Activated T-helper 2 cell treated with anti-CD3 and anti-CD28 coated beads, Interferon-gamma antibody, Interleukin-2, Interleukin-4, amounts not matched to agents 10 μg/mL and 5 μg/mL and 100 μg/mL, durations not matched to agents 14 hours and 24 hours and 36 hours (primary cell): ENCODE measurements around the gene SMC1B. TPM values are rescaled to one million over a fixed set of nuclear protein-coding genes. Genes with fewer than 3 reads are reported as not detected.
"Not testable (repeated sequence)": the region's sequence is repeated elsewhere in the genome, so short reads cannot be mapped to it uniquely, and the experiment has no call there.

Experiments used
- DNase-seq: peaks from one replicate; pipeline ENCODE4 v3.0.0; 2021; ENCODE audit warnings: low spot score
- H3K27ac Mint-ChIP-seq: one replicate; pipeline ENCODE4 v1.8.0; 2021; ENCODE audit warnings: mixed read lengths
- H3K27me3 Mint-ChIP-seq: one replicate; pipeline ENCODE4 v1.8.0; 2021; ENCODE audit warnings: low read depth, mixed read lengths
- H3K36me3 Mint-ChIP-seq: one replicate; pipeline ENCODE4 v1.8.0; 2021; ENCODE audit warnings: low read depth, mixed read lengths
- H3K4me1 Mint-ChIP-seq: one replicate; pipeline ENCODE4 v1.8.0; 2021; ENCODE audit warnings: low read depth, mixed read lengths
- H3K4me3 Mint-ChIP-seq: one replicate; pipeline ENCODE4 v1.8.0; 2021; ENCODE audit warnings: low read depth, mild to moderate bottlenecking, moderate library complexity, mixed read lengths
- H3K9me3 Mint-ChIP-seq: one replicate; pipeline ENCODE4 v1.8.0; 2021; ENCODE audit warnings: mixed read lengths
- intact Hi-C: fragments of 100-400 bp; cut with micrococcal nuclease; formaldehyde crosslinking; loops from one replicate; pipeline ENCODE4 v1.15.1; 2023
- total RNA-seq: library from RNA; stranded (reverse); gene quantifications from 2 replicates; pipeline ENCODE4 v1.2.3, GENCODE V29; 2022

Gene SMC1B
- total RNA-seq, 1 donor from 2014 or later: 0.50 TPM

DNA sequence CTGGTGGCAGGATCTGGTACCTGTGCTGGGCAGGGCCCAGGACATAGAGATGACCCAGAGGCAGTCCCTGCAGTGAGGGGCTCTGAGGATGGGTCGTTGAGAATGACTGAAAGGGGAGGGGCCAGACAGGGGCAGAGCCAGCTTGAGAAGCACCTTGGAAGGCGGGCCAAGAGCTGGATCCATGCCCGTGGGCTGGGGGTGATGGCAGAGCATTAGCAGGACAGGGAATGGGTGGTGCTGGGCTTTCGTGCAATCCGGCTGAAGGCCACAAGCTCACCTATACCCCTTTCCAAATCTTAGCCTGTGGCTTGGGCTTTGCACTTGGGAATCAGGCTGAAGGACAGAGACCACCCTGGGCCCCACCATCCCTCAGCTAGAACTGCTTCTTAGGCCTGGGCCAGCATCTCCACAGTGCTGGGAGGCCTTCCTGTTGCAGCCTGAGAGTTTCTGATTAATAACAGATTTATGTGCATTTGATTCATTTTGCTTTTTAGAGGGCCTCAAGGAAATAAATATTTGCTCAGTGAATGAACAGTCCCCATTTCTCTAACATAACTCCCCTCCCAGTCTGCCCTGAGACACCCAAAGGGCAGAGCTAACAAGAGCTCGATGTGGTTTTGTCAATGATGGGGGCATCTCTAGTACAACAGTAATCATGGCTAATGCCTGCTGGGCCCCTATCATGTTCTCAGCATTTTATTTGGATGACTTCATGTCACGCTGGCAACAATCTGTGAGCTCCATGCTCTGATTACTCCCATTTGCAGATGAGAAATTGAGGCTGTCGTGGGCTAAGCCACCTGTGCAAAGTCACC lies 39.4 kb upstream of the SMC1B start:
- H3K27me3 Mint-ChIP-seq: no peaks in the 10 kb centered on the region
- no peaks in the 10 kb centered on the region for H3K9me3 Mint-ChIP-seq
- DNase-seq: no peak
- H3K36me3 Mint-ChIP-seq: no peaks in the 10 kb centered on the region
- H3K27ac Mint-ChIP-seq: no peak overlapping the region
- H3K4me3 Mint-ChIP-seq: no peak overlapping the region
- intact Hi-C loops: no loop called here
- H3K4me1 Mint-ChIP-seq: no peaks in the 10 kb centered on the region

DNA sequence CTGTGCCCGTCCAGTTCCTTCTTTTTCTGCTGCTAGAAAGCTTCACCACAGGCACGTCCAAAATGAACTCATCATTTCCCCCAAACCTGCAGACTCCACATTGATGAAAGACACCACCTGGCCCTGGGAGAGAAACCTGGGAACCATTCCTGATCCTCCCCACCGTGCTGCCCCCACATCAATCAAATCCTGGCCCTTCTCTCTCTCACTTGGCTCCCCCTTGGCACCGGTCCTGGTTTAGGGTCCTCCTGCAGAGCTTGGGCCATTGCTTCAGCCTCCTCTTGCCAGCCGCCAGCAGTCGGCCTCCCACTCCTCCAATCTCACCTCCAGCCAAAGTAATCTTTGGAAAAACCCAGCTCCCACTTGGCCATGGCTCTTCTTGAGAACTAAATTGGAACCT lies 38.6 kb upstream of the SMC1B start:
- Mint-ChIP-seq H3K9me3 (no peaks in the 10 kb centered on the region), H3K27me3 (no peaks in the 10 kb centered on the region), H3K27ac (no peak overlapping the region), H3K4me1 (no peaks in the 10 kb centered on the region), H3K4me3 (no peak overlapping the region), H3K36me3 (no peaks in the 10 kb centered on the region)
- DNase-seq: no peak
- intact Hi-C loops: no loop called here

DNA sequence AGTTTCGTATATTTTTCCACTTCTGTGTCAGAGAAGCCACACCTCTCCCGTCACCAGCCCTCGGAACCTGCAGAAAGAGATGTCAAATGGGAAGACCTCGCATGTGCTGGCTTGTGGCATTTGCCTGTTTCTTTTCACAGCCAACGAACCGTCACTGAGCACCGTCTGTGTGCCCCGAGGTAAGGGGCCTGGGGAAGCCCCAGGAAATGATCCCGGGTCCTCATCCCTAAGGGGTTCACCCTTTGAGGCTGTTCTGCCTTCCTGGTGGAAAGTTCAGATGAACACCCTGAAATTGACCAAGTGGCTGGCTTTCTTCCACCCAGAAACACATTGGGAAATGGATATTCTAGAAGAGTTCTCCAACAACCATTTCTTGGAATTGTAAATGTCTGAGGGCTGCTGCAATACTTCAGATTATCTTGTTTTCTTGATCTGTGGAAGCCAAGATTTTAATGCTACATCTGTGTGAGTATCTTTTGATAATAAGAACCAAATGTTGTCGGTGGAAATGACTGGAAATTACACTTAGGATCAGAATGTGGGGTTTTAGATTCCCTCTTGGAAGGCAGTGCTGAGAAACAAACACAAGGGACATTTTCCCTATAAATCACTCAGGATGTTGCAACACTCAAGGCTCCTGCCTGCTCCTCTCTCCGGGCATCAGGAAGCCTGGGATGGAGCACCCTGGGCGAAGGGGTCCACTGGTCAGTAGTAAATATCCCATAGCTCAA lies 37.7 kb upstream of the SMC1B start:
- H3K27me3 Mint-ChIP-seq: no peaks in the 10 kb centered on the region
- no peak for DNase-seq
- H3K36me3 Mint-ChIP-seq: no peaks in the 10 kb centered on the region
- H3K4me3 Mint-ChIP-seq: no peak overlapping the region
- H3K27ac Mint-ChIP-seq: no peak overlapping the region
- H3K9me3 Mint-ChIP-seq: no peaks in the 10 kb centered on the region
- H3K4me1 Mint-ChIP-seq: no peaks in the 10 kb centered on the region
- intact Hi-C loops: no loop called here

DNA sequence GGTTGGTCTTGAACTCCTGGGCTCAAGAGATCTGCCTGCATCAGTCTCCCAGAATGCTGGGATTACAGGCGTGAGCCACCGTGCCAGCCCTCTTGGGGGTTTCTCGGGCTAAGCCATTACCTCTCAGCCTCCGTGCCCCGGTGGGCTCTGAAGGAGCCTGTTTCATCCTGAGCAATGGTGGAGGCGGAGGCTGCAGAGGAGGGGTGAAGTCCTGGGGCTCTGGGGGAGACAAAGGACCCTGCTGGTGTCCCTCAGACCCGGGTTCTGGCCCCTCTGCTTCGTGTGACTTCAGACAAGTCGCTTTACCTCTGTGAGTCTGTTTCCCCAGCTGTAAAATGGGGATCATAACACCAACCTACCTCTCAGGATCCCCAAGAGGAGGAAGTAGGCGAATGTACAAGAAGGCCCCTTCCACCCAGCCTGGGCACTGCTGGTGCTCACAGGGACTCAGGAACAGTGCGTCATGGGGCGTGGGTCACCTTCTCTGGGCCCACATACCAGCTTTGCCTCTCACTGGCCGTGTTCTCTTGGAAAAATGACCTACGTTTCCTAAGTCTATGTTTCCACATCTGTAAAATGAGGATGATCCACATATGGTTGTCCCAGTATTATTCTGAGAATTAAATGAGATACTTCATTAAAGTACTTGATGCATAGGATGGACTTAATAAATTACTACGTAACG lies 36.8 kb upstream of the SMC1B start:
- intact Hi-C loops: no loop called here
- Mint-ChIP-seq H3K27me3 (no peaks in the 10 kb centered on the region), H3K9me3 (no peaks in the 10 kb centered on the region), H3K4me3 (no peak overlapping the region), H3K27ac (no peak overlapping the region), H3K4me1 (no peaks in the 10 kb centered on the region), H3K36me3 (no peaks in the 10 kb centered on the region)
- no peak for DNase-seq

DNA sequence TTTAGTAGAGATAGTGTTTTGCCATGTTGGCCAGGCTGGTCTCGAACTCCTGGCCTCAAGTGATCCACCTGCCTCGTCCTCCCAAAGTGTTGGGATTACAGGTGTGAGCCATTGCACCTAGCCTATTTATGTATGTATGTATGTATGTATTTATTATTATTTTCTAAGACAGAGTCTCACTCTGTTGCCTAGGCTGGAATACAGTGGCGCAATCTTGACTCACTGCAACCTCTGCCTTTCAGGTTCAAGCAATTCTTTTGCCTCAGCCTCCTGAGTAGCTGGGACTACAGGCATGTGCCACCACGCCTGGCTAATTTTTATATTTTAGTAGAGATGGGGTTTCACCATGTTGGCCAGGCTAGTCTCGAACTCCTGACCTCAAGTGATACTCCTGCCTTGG lies 36.0 kb upstream of the SMC1B start:
- DNase-seq, H3K9me3 Mint-ChIP-seq, H3K27me3 Mint-ChIP-seq, H3K4me3 Mint-ChIP-seq, H3K4me1 Mint-ChIP-seq, H3K36me3 Mint-ChIP-seq, H3K27ac Mint-ChIP-seq: not testable (repeated sequence)
- intact Hi-C loops: loop anchor here (10.0 kb wide), 1 partner anchor 105 kb away; no protein-coding TSS in a partner anchor

DNA sequence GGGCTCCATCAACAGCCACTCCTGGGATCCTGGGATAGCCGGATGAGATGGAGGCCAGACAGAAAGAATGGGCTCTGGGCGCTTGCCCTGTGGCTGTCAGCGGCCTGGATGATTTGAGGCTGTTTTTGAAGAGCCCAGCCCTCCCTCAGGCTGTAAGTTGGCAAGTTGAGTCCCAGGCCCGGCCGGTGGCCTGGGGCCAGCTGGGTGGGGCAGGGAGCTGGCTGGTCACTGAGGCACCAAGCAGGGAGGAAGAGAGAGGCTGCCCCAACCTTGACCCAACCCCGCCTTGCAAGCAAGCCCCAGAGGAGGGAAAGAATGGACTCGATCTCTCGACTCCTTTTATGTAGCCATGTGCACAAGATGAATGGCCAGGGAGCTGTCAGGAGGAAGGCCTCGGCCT lies 35.0 kb upstream of the SMC1B start:
- Mint-ChIP-seq H3K4me1 (no peaks in the 10 kb centered on the region), H3K9me3 (no peaks in the 10 kb centered on the region), H3K27ac (no peak overlapping the region), H3K27me3 (no peaks in the 10 kb centered on the region), H3K36me3 (no peaks in the 10 kb centered on the region), H3K4me3 (no peak overlapping the region)
- DNase-seq: no peak
- intact Hi-C loops: loop anchor here (10.0 kb wide), 1 partner anchor 106 kb away; no protein-coding TSS in a partner anchor

DNA sequence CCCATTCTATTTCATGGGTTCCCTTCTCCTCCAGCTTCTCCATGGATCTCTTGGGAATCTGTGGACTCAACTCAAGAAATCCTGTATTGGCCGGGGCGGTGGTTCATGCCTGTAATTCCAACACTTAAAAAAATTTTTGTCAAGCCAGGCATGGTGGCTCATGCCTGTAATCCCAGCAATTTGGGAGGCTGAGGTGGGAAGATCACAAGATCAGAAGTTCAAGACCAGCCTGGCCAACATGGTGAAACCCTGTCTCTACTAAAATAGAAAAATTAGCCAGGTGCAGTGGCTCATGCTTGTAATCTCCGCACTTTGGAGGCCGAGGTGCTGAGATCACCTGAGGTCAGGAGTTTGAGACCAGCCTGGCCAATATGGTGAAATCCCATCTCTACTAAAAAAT lies 34.2 kb upstream of the SMC1B start:
- H3K4me3 Mint-ChIP-seq, H3K27ac Mint-ChIP-seq, H3K4me1 Mint-ChIP-seq, H3K36me3 Mint-ChIP-seq, H3K27me3 Mint-ChIP-seq, H3K9me3 Mint-ChIP-seq, DNase-seq: not testable (repeated sequence)
- intact Hi-C loops: loop anchor here (10.0 kb wide), 1 partner anchor 107 kb away; no protein-coding TSS in a partner anchor

DNA sequence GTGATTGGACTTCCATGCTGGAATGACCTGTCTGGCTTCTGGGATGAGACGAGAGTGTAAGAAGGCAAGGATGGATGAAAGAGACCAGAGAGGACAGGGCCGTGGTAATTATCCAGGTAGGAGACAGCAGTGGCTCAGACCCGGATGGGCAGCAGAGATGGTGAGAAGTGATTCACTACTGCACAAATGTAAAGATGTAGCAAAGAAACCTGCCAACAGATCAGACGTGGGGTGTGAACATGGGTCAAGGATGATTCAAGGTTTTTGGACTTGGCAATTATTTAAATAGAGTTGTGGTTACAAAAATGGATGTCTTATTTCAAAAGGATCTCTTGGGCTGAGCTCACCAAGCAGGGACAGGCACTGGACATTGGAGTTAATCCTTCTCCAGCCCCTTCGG lies 32.8 kb upstream of the SMC1B start:
- DNase-seq: no peak
- intact Hi-C loops: loop anchor here (10.0 kb wide), 1 partner anchor 109 kb away; no protein-coding TSS in a partner anchor
- Mint-ChIP-seq H3K36me3 (no peaks in the 10 kb centered on the region), H3K27me3 (peaks cover 1% of the 10 kb centered on the region), H3K27ac (no peak overlapping the region), H3K9me3 (no peaks in the 10 kb centered on the region), H3K4me1 (peaks cover 1% of the 10 kb centered on the region), H3K4me3 (no peak overlapping the region)

DNA sequence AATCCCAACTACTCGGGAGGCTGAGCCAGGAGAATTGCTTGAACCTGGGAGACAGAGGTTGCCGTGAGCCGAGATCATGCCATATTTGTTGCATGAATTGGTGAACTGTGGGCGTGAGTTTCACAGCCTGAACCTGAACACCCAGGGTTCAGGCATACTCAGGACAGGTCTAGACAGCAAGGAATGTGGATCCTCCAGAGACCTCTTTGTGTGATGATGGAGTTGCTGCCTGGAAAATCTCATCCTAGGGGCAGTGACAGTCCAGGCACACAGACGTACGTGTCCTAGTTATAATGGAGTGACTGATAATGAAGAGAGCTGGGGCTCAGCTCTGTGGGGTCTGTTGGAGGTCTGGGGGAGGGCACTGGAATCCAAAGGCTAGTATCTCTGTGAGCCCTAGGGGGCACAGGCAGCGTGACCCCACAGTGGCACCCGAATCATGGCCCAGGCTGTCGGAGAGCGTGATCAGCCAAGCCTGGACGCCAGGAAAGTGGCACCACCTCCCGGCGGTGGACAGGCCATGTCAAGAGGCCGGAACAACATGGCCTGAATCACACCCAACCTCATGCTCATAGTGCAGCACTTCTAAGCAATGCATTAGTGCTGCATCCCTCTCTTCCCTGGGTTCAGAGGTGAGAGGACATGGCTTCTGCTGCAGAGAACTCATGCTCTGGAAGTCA lies 31.8 kb upstream of the SMC1B start:
- intact Hi-C loops: loop anchor here (10.0 kb wide), 1 partner anchor 110 kb away; no protein-coding TSS in a partner anchor
- H3K9me3 Mint-ChIP-seq: no peaks in the 10 kb centered on the region
- DNase-seq: no peak
- peaks cover 2% of the 10 kb centered on the region for H3K27me3 Mint-ChIP-seq
- H3K27ac Mint-ChIP-seq: no peak overlapping the region
- no peak overlapping the region for H3K4me3 Mint-ChIP-seq
- no peaks in the 10 kb centered on the region for H3K36me3 Mint-ChIP-seq
- peaks cover 8% of the 10 kb centered on the region for H3K4me1 Mint-ChIP-seq

DNA sequence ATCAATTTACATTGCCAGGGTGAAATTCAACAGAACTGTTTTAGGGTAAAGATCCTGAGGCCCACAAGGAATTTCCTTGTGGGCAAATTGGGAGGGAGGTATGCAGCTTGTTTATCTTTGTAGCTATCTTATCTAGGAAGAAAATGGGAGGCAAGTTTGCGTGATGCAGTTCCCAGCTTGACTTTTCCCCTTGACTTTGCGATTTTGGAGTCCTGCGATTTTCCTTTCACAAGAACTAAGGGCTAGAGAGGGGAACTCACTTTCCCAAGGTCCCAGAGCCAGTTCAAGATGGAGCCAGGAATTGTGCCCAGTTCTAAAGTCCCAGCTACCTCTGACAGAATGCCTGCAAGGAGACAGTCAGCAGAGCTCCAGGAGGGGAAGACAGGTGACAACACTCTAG lies 30.8 kb upstream of the SMC1B start:
- peaks cover 8% of the 10 kb centered on the region for H3K4me1 Mint-ChIP-seq
- H3K27me3 Mint-ChIP-seq: peaks cover 2% of the 10 kb centered on the region
- no peak overlapping the region for H3K4me3 Mint-ChIP-seq
- no peak for DNase-seq
- no peaks in the 10 kb centered on the region for H3K9me3 Mint-ChIP-seq
- intact Hi-C loops: loop anchor here (10.0 kb wide), 1 partner anchor 111 kb away; no protein-coding TSS in a partner anchor
- H3K36me3 Mint-ChIP-seq: no peaks in the 10 kb centered on the region
- H3K27ac Mint-ChIP-seq: no peak overlapping the region

DNA sequence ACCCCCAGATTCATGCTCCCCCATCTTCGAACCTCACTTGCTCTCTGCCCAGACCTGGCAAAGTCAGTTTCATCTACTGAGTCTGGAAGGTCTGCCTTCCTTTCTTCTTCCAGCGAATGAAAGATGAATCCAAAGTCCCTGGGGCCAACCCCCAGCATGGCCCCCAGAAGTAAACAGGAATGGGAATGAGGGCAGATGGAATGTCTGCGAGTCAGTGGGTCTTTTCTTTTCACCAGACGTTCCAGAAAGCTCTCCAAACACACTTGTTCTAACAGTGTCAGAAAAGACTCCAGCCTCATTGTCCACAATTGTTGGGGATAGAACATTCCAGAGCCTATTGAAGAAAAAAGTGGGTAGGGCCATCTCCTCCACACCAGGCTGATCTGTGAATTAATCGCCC lies 28.7 kb upstream of the SMC1B start:
- intact Hi-C loops: loop anchor here (10.0 kb wide), 1 partner anchor 113 kb away; no protein-coding TSS in a partner anchor

DNA sequence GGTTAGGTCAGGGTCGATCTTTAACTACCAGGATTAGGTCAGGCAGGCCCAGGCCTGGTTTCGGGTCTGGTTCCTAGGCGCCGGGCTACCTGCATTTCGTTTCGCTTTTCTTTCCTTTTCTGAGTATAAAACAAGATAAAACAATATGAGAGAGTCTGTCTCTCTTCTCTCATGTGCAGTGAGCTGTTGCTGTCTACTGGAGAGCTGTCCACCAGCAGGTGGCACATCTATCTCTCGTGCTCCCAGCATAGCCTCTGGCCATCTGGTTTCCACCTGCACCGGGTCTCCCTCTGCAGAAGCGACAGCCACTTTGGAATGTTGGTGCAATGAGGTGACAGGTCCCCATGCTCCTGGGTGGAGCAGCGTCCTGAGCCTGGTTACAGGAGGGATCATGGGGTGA lies 27.7 kb upstream of the SMC1B start:
- Mint-ChIP-seq H3K4me3 (no peak overlapping the region), H3K27me3 (peaks cover 2% of the 10 kb centered on the region), H3K36me3 (no peaks in the 10 kb centered on the region), H3K9me3 (no peaks in the 10 kb centered on the region), H3K4me1 (peaks cover 8% of the 10 kb centered on the region), H3K27ac (no peak overlapping the region)
- intact Hi-C loops: loop anchor here (10.0 kb wide), 1 partner anchor 114 kb away; no protein-coding TSS in a partner anchor
- DNase-seq: peak; percentile 24

More for the DNA sequence above, 28.7 kb upstream of the SMC1B start:
- no peaks in the 10 kb centered on the region for H3K9me3 Mint-ChIP-seq
- no peak overlapping the region for H3K4me3 Mint-ChIP-seq
- H3K27ac Mint-ChIP-seq: no peak overlapping the region
- DNase-seq: no peak
- H3K4me1 Mint-ChIP-seq: peaks cover 8% of the 10 kb centered on the region
- peaks cover 2% of the 10 kb centered on the region for H3K27me3 Mint-ChIP-seq
- H3K36me3 Mint-ChIP-seq: no peaks in the 10 kb centered on the region
